ENCODE data around the gene GMCL1. TPM values are rescaled to one million over a fixed set of nuclear protein-coding genes. Genes with fewer than 3 reads are reported as not detected.

GMCL1 gene
- total and polyA plus RNA-seq, 2 of the 13 experiments (the other 11 are each of a cell fraction or from before 2014, with no cell fraction given) = 18.7 to 24.0 TPM

GRCh38 chr2:69914950-69915945, 85.8 kb downstream of the GMCL1 start, which contains the start of gene MXD1 (continued):
- TF ChIP-seq, protein P1, sequence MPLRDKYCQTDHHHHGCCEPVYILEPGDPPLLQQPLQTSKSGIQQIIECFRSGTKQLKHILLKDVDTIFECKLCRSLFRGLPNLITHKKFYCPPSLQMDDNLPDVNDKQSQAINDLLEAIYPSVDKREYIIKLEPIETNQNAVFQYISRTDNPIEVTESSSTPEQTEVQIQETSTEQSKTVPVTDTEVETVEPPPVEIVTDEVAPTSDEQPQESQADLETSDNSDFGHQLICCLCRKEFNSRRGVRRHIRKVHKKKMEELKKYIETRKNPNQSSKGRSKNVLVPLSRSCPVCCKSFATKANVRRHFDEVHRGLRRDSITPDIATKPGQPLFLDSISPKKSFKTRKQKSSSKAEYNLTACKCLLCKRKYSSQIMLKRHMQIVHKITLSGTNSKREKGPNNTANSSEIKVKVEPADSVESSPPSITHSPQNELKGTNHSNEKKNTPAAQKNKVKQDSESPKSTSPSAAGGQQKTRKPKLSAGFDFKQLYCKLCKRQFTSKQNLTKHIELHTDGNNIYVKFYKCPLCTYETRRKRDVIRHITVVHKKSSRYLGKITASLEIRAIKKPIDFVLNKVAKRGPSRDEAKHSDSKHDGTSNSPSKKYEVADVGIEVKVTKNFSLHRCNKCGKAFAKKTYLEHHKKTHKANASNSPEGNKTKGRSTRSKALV (CRISPR knock-in tag; IDR thresholded peaks at IDR 0.05) = 0 out of 2 replicates have a peak, but pooled peaks have one; percentile 22
- TF ChIP-seq, protein P2, sequence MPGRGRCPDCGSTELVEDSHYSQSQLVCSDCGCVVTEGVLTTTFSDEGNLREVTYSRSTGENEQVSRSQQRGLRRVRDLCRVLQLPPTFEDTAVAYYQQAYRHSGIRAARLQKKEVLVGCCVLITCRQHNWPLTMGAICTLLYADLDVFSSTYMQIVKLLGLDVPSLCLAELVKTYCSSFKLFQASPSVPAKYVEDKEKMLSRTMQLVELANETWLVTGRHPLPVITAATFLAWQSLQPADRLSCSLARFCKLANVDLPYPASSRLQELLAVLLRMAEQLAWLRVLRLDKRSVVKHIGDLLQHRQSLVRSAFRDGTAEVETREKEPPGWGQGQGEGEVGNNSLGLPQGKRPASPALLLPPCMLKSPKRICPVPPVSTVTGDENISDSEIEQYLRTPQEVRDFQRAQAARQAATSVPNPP (CRISPR knock-in tag; IDR thresholded peaks at IDR 0.05) = no peak
- TF ChIP-seq ZNF556 (CRISPR knock-in tag; IDR thresholded peaks at IDR 0.05; ENCODE audit: borderline replicate concordance) (no peak), IKZF1 (IDR thresholded peaks at IDR 0.05) (no peak), FIP1L1 (IDR thresholded peaks at IDR 0.05; ENCODE audit: borderline replicate concordance, insufficient read depth, low read depth, low read length) (no peak), SYNCRIP (IDR thresholded peaks at IDR 0.05; ENCODE audit: insufficient read depth, low read depth, low read length) (0 out of 2 replicates have a peak, but pooled peaks have one; percentile 27), SIN3A (IDR thresholded peaks at IDR 0.05; ENCODE audit: borderline replicate concordance, low read depth, low read length) (peak; percentile 91; the same call in 1 of the 2 replicates), ZNF205 (CRISPR knock-in tag; IDR thresholded peaks at IDR 0.05) (0 out of 2 replicates have a peak, but pooled peaks have one; percentile 45), ZBTB7A (CRISPR knock-in tag; IDR thresholded peaks at IDR 0.05) (no peak), ZNF143 (CRISPR knock-in tag; IDR thresholded peaks at IDR 0.05) (no peak), KDM5B (CRISPR knock-in tag; IDR thresholded peaks at IDR 0.05; ENCODE audit: borderline replicate concordance) (no peak), ZNF546 (CRISPR knock-in tag; conservative IDR thresholded peaks at IDR 0.05) (no peak), TBX2 (CRISPR knock-in tag; IDR thresholded peaks at IDR 0.05; ENCODE audit: borderline replicate concordance) (peak; percentile 4; the same call in 1 of the 2 replicates), ZFP1 (CRISPR knock-in tag; IDR thresholded peaks at IDR 0.05) (no peak), CREM (IDR thresholded peaks at IDR 0.05) (no peak; the same call in 1 of the 2 replicates), CREM (CRISPR knock-in tag; IDR thresholded peaks at IDR 0.05) (no peak), NFE2L1 (CRISPR knock-in tag; IDR thresholded peaks at IDR 0.05; ENCODE audit: borderline replicate concordance) (peak; percentile 58; the same call in 1 of the 2 replicates), ZNF589 (CRISPR knock-in tag; conservative IDR thresholded peaks at IDR 0.05) (no peak), JDP2 (CRISPR knock-in tag; IDR thresholded peaks at IDR 0.05; ENCODE audit: borderline replicate concordance) (no peak)
- TF ChIP-seq, protein P3, sequence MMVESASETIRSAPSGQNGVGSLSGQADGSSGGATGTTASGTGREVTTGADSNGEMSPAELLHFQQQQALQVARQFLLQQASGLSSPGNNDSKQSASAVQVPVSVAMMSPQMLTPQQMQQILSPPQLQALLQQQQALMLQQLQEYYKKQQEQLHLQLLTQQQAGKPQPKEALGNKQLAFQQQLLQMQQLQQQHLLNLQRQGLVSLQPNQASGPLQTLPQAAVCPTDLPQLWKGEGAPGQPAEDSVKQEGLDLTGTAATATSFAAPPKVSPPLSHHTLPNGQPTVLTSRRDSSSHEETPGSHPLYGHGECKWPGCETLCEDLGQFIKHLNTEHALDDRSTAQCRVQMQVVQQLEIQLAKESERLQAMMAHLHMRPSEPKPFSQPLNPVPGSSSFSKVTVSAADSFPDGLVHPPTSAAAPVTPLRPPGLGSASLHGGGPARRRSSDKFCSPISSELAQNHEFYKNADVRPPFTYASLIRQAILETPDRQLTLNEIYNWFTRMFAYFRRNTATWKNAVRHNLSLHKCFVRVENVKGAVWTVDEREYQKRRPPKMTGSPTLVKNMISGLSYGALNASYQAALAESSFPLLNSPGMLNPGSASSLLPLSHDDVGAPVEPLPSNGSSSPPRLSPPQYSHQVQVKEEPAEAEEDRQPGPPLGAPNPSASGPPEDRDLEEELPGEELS (CRISPR knock-in tag; IDR thresholded peaks at IDR 0.05) = no peak
- TF ChIP-seq, protein P4, sequence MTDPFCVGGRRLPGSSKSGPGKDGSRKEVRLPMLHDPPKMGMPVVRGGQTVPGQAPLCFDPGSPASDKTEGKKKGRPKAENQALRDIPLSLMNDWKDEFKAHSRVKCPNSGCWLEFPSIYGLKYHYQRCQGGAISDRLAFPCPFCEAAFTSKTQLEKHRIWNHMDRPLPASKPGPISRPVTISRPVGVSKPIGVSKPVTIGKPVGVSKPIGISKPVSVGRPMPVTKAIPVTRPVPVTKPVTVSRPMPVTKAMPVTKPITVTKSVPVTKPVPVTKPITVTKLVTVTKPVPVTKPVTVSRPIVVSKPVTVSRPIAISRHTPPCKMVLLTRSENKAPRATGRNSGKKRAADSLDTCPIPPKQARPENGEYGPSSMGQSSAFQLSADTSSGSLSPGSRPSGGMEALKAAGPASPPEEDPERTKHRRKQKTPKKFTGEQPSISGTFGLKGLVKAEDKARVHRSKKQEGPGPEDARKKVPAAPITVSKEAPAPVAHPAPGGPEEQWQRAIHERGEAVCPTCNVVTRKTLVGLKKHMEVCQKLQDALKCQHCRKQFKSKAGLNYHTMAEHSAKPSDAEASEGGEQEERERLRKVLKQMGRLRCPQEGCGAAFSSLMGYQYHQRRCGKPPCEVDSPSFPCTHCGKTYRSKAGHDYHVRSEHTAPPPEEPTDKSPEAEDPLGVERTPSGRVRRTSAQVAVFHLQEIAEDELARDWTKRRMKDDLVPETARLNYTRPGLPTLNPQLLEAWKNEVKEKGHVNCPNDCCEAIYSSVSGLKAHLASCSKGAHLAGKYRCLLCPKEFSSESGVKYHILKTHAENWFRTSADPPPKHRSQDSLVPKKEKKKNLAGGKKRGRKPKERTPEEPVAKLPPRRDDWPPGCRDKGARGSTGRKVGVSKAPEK (CRISPR knock-in tag; IDR thresholded peaks at IDR 0.05; ENCODE audit: borderline replicate concordance) = no peak
